Activated naive CD8-positive, alpha-beta T cell (primary cell): ENCODE measurements around the gene SERBP1.

Experiments
- H3K27ac Mint-ChIP-seq: one replicate; pipeline ENCODE4 v1.8.0; 2021; ENCODE audit warnings: mixed read lengths
- H3K27me3 Mint-ChIP-seq: one replicate; pipeline ENCODE4 v1.8.0; 2021; ENCODE audit warnings: mixed read lengths
- H3K36me3 Mint-ChIP-seq: one replicate; pipeline ENCODE4 v1.8.0; 2021; ENCODE audit warnings: mixed read lengths
- H3K4me1 Mint-ChIP-seq: one replicate; pipeline ENCODE4 v1.8.0; 2021; ENCODE audit warnings: low read depth, mixed read lengths
- H3K4me3 Mint-ChIP-seq: one replicate; pipeline ENCODE4 v1.8.0; 2021; ENCODE audit warnings: mild to moderate bottlenecking, mixed read lengths
- H3K9me3 Mint-ChIP-seq: one replicate; pipeline ENCODE4 v1.8.0; 2021; ENCODE audit warnings: low read depth, mixed read lengths

The SERBP1 gene

GRCh38 chr1:67372136-67372535 lies 58.1 kb downstream of the SERBP1 start:
- Mint-ChIP-seq H3K9me3 (no peaks in the 10 kb centered on the region), H3K4me3 (no peak overlapping the region), H3K36me3 (peaks cover 18% of the 10 kb centered on the region), H3K4me1 (no peaks in the 10 kb centered on the region), H3K27ac (no peak overlapping the region), H3K27me3 (no peaks in the 10 kb centered on the region)

GRCh38 chr1:67371681-67372080 lies 58.5 kb downstream of the SERBP1 start:
- H3K27ac Mint-ChIP-seq, result no peak overlapping the region
- H3K36me3 Mint-ChIP-seq, result peaks cover 19% of the 10 kb centered on the region
- no peaks in the 10 kb centered on the region for H3K27me3 Mint-ChIP-seq
- no peaks in the 10 kb centered on the region for H3K9me3 Mint-ChIP-seq
- no peaks in the 10 kb centered on the region for H3K4me1 Mint-ChIP-seq
- no peak overlapping the region for H3K4me3 Mint-ChIP-seq

- Mint-ChIP-seq H3K36me3 (peaks cover 17% of the 10 kb centered on the region), H3K4me3 (no peak overlapping the region), H3K27me3 (no peaks in the 10 kb centered on the region), H3K4me1 (no peaks in the 10 kb centered on the region), H3K9me3 (no peaks in the 10 kb centered on the region), H3K27ac (no peak overlapping the region)
Observed at GRCh38 chr1:67371043-67371442, 59.2 kb downstream of the SERBP1 start.

DNA sequence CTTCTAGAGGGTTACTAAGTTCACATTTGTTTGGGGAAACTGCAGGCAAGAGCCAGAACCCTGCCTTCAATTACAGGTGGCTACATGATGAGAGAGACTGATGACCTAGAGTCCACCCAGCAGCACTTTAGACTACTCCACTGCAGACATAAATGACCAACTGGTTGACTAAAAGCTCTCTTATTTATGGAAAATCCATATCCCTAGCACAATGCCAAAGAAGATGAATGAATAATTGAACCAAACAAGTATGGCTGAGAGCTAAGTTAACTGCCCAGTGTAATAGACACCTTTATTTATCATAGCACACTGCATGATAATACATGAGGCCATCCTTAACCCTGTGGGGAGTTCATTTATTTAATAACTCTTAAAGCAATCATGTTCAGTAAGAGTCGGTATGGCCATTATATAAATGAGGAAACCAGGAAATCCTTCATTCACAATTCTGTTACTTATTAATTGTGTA lies 62.1 kb downstream of the SERBP1 start:
- Mint-ChIP-seq H3K4me3 (no peak overlapping the region), H3K9me3 (no peaks in the 10 kb centered on the region), H3K36me3 (peaks cover 12% of the 10 kb centered on the region), H3K27ac (no peak overlapping the region), H3K27me3 (no peaks in the 10 kb centered on the region), H3K4me1 (no peaks in the 10 kb centered on the region)

DNA sequence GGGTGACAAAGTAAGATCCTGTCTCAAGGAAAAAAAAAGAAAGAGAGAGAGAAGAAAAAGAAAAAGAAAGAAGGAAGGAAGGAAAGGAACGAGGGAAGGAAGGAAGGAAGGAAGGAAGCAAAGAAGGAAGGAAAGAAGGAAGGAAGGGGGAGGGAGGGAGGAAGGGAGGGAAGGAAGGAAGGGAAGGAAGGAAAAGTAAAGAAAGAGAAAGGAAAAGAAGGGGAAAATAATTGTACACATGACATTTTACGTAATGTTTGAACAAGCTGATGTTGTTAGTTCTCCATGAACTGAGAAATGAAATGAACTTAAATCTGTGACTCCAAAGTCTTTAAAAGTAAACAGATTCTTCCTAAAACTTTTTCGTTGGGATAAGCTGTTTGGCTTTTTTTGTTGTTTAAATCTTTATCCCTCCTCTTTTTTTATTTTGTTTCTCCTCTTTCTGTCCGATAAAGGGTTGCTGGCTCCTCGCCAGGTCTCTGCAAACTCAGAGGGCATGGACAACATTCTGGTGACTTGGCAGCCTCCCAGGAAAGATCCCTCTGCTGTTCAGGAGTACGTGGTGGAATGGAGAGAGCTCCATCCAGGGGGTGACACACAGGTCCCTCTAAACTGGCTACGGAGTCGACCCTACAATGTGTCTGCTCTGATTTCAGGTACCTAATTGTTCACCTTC lies 62.7 kb downstream of the SERBP1 start:
- no peak overlapping the region for H3K27ac Mint-ChIP-seq
- peaks cover 12% of the 10 kb centered on the region for H3K36me3 Mint-ChIP-seq
- no peaks in the 10 kb centered on the region for H3K9me3 Mint-ChIP-seq
- H3K27me3 Mint-ChIP-seq, result no peaks in the 10 kb centered on the region
- H3K4me3 Mint-ChIP-seq, result no peak overlapping the region
- peaks cover 1% of the 10 kb centered on the region for H3K4me1 Mint-ChIP-seq

- H3K36me3 Mint-ChIP-seq, result peaks cover 10% of the 10 kb centered on the region
- H3K9me3 Mint-ChIP-seq, result no peaks in the 10 kb centered on the region
- no peak overlapping the region for H3K27ac Mint-ChIP-seq
- H3K4me1 Mint-ChIP-seq, result peaks cover 12% of the 10 kb centered on the region
- no peaks in the 10 kb centered on the region for H3K27me3 Mint-ChIP-seq
- H3K4me3 Mint-ChIP-seq, result no peak overlapping the region
Observed at GRCh38 chr1:67361641-67362040, 68.6 kb downstream of the SERBP1 start.

GRCh38 chr1:67359592-67359991 lies 70.6 kb downstream of the SERBP1 start:
- Mint-ChIP-seq H3K9me3 (no peaks in the 10 kb centered on the region), H3K27ac (peak overlapping the region; percentile 29), H3K4me1 (peaks cover 12% of the 10 kb centered on the region), H3K36me3 (peaks cover 17% of the 10 kb centered on the region), H3K4me3 (no peak overlapping the region), H3K27me3 (no peaks in the 10 kb centered on the region)
